HG03135 (cell line): ENCODE data around the gene SFMBT2.

Experiments used
- ATAC-seq: cut with Tn5 transposase; IDR thresholded peaks from one replicate; pipeline ENCODE4 v1.9.1; 2021; ENCODE audit warnings: mild to moderate bottlenecking, moderate library complexity; ENCODE audit not compliant: unreplicated experiment

SFMBT2 gene

DNA sequence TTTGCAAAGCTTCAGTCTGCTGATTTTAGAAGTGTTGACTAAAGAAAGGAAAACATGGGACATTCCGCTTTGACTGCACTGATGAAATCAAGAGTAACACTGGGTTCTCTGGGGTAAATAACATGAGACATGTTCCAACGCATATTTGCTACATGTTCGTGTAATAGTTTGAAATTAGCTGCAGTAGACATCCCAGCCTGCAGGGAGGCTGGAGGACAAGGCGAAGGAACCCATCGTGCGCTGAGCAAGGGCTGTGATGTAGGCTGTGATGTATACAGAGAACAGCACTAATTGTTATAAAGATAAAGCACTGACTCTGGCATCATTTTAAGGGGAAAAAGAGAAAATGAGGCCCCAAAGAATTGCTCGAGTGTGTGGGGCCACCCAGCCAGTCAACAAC, 40.3 kb downstream of the SFMBT2 start:
- ATAC-seq: no peak

DNA sequence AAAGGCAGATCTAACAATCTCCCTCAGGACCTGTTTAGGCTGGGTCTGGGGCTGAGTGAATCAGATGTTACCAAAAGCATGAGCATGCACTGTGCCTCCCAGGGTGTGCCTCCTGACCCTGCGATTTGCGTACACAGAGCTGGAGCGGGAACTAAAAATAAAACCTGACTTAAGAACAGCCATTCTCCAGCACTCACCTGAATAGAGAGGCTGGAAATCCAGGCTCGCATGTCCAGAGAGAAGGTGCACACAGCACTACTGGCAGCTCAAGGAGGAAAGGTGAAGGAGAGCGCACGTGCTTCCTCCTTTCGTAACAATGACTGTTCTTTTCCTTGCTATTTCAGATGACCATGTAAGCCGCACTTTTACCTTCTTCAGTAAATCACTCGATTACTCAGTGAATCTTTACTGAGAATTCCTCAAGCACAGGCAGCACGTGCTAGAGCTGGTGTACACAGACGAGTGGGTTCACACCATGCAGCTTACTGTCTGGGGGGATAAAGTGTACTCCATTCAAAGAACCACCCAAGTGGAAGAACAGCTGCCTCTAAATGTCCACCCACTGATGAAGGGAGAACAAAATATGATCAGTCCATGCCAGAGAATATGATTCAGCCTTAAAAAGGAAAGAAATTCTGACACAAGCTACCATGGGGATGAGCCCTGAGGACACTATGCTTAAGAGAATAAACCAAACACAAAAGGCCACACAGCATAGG, 45.6 kb downstream of the SFMBT2 start:
- ATAC-seq: no peak

DNA sequence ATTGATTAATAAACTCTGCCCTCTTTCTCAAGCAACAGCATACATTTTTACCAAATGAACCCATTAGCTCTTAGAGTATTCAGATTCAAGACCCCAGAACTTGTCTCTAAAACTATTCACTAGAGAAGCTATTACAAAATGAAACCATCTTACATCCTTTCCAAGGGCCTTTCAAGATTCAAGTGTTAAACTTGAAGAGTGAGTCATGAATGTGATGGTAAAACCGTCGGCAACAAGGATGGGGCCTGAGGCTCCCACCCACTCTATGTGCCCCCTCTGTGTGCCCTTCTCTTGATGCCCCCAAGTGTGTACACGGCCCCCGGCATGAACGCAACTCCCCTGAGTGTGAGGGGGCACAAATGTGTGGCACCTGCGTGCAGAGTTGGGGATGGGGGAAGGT, 46.4 kb downstream of the SFMBT2 start:
- ATAC-seq: no peak

DNA sequence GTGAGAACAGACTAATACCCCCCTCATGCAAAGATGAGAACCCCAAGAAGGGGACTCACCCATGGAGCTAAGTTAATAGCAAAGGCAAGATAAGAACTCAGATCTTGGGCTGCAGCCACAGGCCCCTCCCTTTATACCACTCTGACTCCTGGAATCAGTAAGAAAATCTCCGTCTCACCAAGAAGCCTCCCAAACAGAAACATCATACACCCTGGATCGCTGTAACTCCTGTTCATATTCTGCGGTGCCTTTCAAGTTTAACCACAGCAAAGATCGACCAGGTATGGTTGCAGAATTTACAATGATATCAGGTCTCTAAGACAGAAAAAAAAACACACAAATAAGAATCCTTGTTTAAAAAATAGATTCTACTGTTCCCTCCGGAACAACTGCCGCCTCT, 47.1 kb downstream of the SFMBT2 start:
- ATAC-seq: no peak

- no peak for ATAC-seq
Observed at GRCh38 chr10:7362471-7362870, 48.4 kb downstream of the SFMBT2 start.

DNA sequence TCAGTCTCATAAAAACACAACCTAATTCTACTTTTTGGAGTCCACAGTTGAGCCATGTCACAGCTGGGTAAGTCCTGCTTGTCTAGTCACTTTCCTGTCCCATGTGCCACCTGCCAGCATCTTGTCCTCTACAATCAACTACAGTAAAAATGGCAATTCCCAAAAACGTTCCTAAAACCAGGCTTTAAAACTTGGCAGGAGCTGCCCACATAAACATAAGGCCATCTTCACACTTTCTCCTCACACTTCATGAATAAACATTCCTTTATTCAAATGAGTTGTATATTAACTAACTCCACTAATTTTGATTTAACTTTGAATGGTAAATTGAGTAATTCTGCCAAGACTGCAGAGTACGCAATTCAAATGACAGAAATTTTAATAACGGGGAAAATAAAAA, 49.5 kb downstream of the SFMBT2 start:
- no peak for ATAC-seq

GRCh38 chr10:7359954-7360353, 50.9 kb downstream of the SFMBT2 start:
- ATAC-seq: no peak

GRCh38 chr10:7359356-7359755, 51.5 kb downstream of the SFMBT2 start:
- no peak for ATAC-seq

GRCh38 chr10:7357193-7357592, 53.6 kb downstream of the SFMBT2 start:
- ATAC-seq: no peak

GRCh38 chr10:7354330-7355047, 56.3 kb downstream of the SFMBT2 start:
- ATAC-seq: no peak

DNA sequence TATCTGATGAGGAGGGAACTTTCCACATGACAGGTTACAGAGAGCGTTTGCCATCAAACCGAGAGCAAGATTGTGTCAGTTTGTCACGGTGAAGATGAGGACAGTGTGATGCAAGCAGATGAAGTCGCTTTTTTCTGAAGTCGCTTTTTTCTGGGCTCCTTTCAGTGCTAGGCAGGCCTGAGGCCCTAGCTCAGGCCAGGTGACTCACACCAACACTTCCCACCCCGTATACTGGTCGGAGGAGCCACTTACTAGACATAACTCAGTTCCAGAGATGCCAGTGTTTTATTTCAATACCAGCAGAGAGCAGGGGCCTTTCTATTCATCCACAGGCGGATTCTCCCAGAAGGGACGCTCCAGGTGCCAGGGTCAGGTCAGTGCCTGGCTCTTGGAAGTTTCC, 58.9 kb downstream of the SFMBT2 start:
- no peak for ATAC-seq

DNA sequence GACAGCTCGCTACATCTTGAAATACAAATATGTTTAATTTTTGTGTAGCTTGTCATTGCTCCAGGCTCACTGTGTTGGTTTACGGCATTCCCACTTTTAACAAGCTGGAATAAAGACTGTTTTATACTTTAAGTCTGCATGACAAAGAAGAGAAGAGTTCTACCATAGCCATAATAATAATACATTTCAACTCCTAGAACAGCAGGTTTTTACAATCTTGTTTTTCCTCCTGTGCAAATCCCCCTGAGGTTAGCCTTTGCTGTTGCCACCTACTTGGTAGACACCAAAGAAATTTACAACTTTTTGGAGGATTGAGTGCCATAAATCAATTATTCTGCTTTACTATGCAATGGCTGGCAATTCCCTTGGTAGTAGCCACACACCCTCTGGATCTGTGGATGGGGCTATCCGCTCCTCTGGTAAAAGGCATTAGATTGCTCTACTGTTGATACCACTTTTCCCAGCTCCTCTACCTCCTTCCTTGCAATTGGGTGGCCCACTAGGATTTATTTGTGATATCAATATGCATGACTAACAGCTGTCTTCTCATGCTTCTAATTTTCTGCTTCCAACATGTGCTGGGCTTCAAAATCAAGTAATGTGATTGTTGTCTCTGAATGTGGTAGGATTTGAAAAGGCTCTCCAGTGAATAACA, 60.2 kb downstream of the SFMBT2 start:
- ATAC-seq: no peak

GRCh38 chr10:7345717-7346116, 65.1 kb downstream of the SFMBT2 start:
- ATAC-seq: no peak

DNA sequence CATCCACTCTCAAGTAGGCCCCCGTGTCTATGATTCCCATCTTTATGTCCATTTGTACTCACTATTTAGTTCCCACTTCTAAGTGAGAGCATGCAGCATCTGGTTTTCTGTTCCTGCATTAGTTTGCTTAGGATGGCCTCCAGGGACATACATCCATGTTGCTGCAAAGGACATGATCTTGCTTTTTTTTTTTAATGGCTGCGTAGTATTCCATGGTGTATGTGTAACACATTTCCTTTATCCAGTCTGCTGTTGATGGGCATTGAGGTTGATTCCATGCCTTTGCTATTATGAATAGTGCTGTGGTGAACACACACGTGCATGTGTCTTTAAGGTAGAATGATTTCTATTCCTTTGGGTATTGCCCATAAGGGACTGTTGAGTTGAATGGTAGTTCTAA, 67.8 kb downstream of the SFMBT2 start:
- ATAC-seq: no peak

- ATAC-seq: no peak
Observed at GRCh38 chr10:7340179-7340874, 70.5 kb downstream of the SFMBT2 start.

GRCh38 chr10:7339510-7339909, 71.3 kb downstream of the SFMBT2 start:
- ATAC-seq: no peak

- no peak for ATAC-seq
Observed at GRCh38 chr10:7338469-7338868, 72.4 kb downstream of the SFMBT2 start.

- ATAC-seq: peak; percentile 80
Observed at GRCh38 chr10:7337431-7338171, 73.2 kb downstream of the SFMBT2 start.

DNA sequence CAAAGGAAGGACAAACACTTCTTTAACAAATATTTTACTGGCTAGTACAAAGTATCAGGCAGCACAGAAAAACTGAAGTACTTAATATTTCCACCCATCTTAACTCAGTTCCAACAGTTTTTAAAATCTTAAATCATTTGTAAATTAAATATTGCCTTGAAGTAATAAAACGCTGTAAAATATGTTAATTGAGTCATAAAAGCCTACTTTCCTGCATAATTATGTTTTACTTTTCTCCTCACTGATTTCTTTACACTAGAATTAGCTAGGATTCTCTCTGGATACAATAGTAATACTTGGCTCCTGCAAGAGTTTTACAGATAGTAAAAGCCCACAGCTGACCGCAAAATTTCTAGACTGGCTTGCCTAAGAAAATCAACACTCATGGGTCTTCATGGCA, 74.9 kb downstream of the SFMBT2 start:
- no peak for ATAC-seq

DNA sequence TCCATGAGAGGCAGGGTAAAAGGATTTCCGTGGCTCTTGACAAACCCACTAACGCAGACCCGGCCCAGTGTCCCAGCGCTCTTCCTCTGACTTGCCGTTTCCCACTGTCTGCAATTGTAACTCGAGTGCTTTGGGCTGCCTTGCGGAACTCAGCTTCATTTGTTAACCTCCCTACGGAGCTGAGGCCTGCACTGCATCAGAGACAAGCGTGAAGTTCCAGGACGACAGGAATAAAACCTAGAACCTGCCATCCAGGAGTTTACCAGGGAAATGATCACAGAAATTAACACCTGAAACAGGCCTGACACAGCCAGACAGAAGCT, 76.2 kb downstream of the SFMBT2 start:
- ATAC-seq: no peak
